Measurements from ENCODE around the gene TTC5. TPM values are rescaled to one million over a fixed set of nuclear protein-coding genes. Genes with fewer than 3 reads are reported as not detected.
"Not testable (repeated sequence)": the region's sequence is repeated elsewhere in the genome, so short reads cannot be mapped to it uniquely, and the experiment has no call there.

TTC5 gene
- total RNA-seq, 1 donor from 2014 or later = 14.3 TPM

- no peak for TF ChIP-seq CTCF (IDR thresholded peaks at IDR 0.05; ENCODE audit: unreplicated experiment)
- H3K4me1 Mint-ChIP-seq (ENCODE audit: unreplicated experiment) = no peaks in the 10 kb centered on the region
- no peak overlapping the region for H3K27ac Mint-ChIP-seq (ENCODE audit: unreplicated experiment)
- H3K9me3 Mint-ChIP-seq (ENCODE audit: unreplicated experiment) = peaks cover 24% of the 10 kb centered on the region
- H3K36me3 Mint-ChIP-seq (ENCODE audit: low read depth, unreplicated experiment) = peaks cover 47% of the 10 kb centered on the region
- H3K27me3 Mint-ChIP-seq (ENCODE audit: unreplicated experiment) = peaks cover 1% of the 10 kb centered on the region
- no peak for DNase-seq (ENCODE audit: low spot score)
- no peak overlapping the region for H3K4me3 Mint-ChIP-seq (ENCODE audit: unreplicated experiment)
Observed at GRCh38 chr14:20278414-20278813, 27.3 kb downstream of the TTC5 start.

DNA sequence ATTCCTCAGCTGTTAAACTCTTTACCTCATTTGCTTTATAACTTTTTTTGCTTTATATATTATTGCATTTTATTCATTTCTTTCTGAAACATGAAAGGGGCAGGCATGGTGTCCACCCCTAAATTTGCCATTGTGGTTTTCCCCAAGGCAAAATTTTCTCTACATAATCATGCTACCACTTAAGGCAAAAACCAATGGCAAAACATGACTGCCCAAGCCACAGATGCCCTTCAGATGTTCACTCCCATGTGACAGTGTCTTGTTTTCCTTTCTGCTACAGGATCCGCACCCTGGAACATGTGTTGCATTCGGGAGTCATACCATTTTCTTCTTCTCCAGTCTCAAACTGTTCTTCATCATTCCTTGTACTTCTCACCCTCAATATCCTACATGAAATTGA lies 28.3 kb downstream of the TTC5 start:
- no peak overlapping the region for H3K4me3 Mint-ChIP-seq (ENCODE audit: unreplicated experiment)
- no peaks in the 10 kb centered on the region for H3K4me1 Mint-ChIP-seq (ENCODE audit: unreplicated experiment)
- H3K36me3 Mint-ChIP-seq (ENCODE audit: low read depth, unreplicated experiment) = peaks cover 46% of the 10 kb centered on the region
- peaks cover 1% of the 10 kb centered on the region for H3K27me3 Mint-ChIP-seq (ENCODE audit: unreplicated experiment)
- H3K27ac Mint-ChIP-seq (ENCODE audit: unreplicated experiment) = no peak overlapping the region
- DNase-seq (ENCODE audit: low spot score) = no peak
- H3K9me3 Mint-ChIP-seq (ENCODE audit: unreplicated experiment) = peaks cover 25% of the 10 kb centered on the region
- no peak for TF ChIP-seq CTCF (IDR thresholded peaks at IDR 0.05; ENCODE audit: unreplicated experiment)

DNA sequence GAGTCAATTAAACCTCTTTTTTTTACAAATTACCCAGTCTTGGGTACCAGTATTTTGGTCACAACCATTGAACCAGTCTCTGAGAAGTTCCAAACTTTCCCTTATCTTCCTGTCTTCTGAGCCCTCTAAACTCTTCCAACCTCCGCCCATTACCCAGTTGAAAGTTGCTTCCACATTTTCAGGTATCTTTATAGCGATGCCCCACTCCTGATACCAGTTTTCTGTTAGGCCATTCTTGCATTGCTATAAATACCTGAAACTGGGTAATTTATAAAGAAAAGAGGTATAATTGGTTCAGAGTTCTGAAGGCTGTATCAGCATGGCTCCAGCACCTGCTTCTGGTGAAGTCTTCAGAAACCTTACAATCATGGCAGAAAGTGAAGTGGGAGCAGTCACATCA lies 31.7 kb downstream of the TTC5 start:
- H3K27me3 Mint-ChIP-seq (ENCODE audit: unreplicated experiment) = peaks cover 5% of the 10 kb centered on the region
- no peak for TF ChIP-seq CTCF (IDR thresholded peaks at IDR 0.05; ENCODE audit: unreplicated experiment)
- H3K36me3 Mint-ChIP-seq (ENCODE audit: low read depth, unreplicated experiment) = peaks cover 39% of the 10 kb centered on the region
- DNase-seq (ENCODE audit: low spot score) = no peak
- H3K9me3 Mint-ChIP-seq (ENCODE audit: unreplicated experiment) = peaks cover 34% of the 10 kb centered on the region
- no peak overlapping the region for H3K4me3 Mint-ChIP-seq (ENCODE audit: unreplicated experiment)
- H3K4me1 Mint-ChIP-seq (ENCODE audit: unreplicated experiment) = no peaks in the 10 kb centered on the region
- H3K27ac Mint-ChIP-seq (ENCODE audit: unreplicated experiment) = no peak overlapping the region

DNA sequence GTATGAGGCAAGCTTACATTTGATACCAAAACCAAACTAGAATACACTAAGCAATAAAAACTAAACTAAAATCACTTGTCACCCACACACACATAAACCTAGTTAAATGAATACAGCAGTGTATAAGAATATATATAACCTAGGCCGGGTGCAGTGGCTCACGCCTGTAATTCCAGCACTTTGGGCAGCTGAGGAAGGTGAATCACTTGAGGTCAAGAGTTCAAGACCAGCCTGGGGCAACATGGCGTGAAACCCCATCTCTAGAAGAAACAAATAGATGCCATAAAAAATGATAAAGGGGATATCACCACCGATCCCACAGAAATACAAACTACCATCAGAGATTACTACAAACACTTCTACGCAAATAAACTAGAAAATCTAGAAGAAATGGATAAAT lies 41.4 kb downstream of the TTC5 start:
- not testable (repeated sequence) for H3K27me3 Mint-ChIP-seq (ENCODE audit: unreplicated experiment); H3K27ac Mint-ChIP-seq (ENCODE audit: unreplicated experiment); DNase-seq (ENCODE audit: low spot score); H3K36me3 Mint-ChIP-seq (ENCODE audit: low read depth, unreplicated experiment); H3K4me1 Mint-ChIP-seq (ENCODE audit: unreplicated experiment); H3K4me3 Mint-ChIP-seq (ENCODE audit: unreplicated experiment); H3K9me3 Mint-ChIP-seq (ENCODE audit: unreplicated experiment)

DNA sequence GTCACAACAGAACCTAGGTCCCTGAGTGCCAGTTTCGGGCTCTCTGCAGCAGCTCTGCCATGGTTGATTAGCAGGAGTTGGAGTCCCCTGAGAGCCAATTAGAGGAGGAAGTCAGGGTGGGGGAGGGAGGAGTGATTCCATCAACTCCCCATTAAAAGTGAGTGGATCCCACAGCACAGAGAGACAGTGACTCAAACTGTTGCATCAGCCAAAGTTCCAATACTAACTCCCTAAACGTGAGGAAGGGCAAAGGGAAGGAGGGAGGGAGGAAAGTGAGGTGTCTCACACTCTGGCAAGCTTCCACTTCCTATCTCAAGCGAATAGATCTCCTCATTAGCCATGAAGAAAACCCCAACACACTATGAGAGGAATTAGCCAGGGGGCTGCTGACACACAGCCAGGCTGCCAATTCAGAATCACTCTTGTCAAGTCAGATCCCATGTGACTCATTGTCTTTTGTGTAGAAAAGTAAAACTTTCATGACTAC lies 43.1 kb downstream of the TTC5 start:
- H3K4me1 Mint-ChIP-seq (ENCODE audit: unreplicated experiment) = no peaks in the 10 kb centered on the region

More for the DNA sequence above, 43.1 kb downstream of the TTC5 start:
- H3K36me3 Mint-ChIP-seq (ENCODE audit: low read depth, unreplicated experiment) = no peaks in the 10 kb centered on the region
- TF ChIP-seq CTCF (IDR thresholded peaks at IDR 0.05; ENCODE audit: unreplicated experiment) = no peak
- no peak overlapping the region for H3K4me3 Mint-ChIP-seq (ENCODE audit: unreplicated experiment)
- no peaks in the 10 kb centered on the region for H3K27me3 Mint-ChIP-seq (ENCODE audit: unreplicated experiment)
- no peak for DNase-seq (ENCODE audit: low spot score)
- H3K9me3 Mint-ChIP-seq (ENCODE audit: unreplicated experiment) = peaks cover 4% of the 10 kb centered on the region
- H3K27ac Mint-ChIP-seq (ENCODE audit: unreplicated experiment) = no peak overlapping the region
